ENCODE data around the gene STAT3.
"Not testable (repeated sequence)": the region's sequence is repeated elsewhere in the genome, so short reads cannot be mapped to it uniquely, and the experiment has no call there.

STAT3 gene

GRCh38 chr17:42311240-42312034 is 76.8 kb downstream of the STAT3 start:
- Histone ChIP-seq H3K27ac (ENCODE audit: low read depth, low read length) (no peak overlapping the region; the same call in 1 of the 2 replicates), H3K4me1 (ENCODE audit: insufficient read depth, low read length) (peaks cover 24% of the 10 kb centered on the region), H3K36me3 (ENCODE audit: insufficient read depth, low read length) (peaks cover 25% of the 10 kb centered on the region), H3K4me3 (ENCODE audit: low read length) (no peak overlapping the region), H3K27me3 (ENCODE audit: insufficient read depth, low read length) (no peaks in the 10 kb centered on the region), H3K9me3 (ENCODE audit: insufficient read depth, low read depth, low read length) (no peaks in the 10 kb centered on the region), H3K9ac (ENCODE audit: low read depth, low read length) (no peak overlapping the region)
- 86% methylated on average over 19 of the region's 19 CpGs for WGBS

- no peak overlapping the region for H3K9ac ChIP-seq (ENCODE audit: low read depth, low read length)
Measured at GRCh38 chr17:42310787-42311215, 77.4 kb downstream of the STAT3 start.

GRCh38 chr17:42309986-42310786 is 78.1 kb downstream of the STAT3 start:
- Histone ChIP-seq H3K4me3 (ENCODE audit: low read length) (no peak overlapping the region), H3K36me3 (ENCODE audit: insufficient read depth, low read length) (peaks cover 12% of the 10 kb centered on the region), H3K9me3 (ENCODE audit: insufficient read depth, low read depth, low read length) (no peaks in the 10 kb centered on the region), H3K9ac (ENCODE audit: low read depth, low read length) (no peak overlapping the region), H3K4me1 (ENCODE audit: insufficient read depth, low read length) (peaks cover 24% of the 10 kb centered on the region), H3K27me3 (ENCODE audit: insufficient read depth, low read length) (no peaks in the 10 kb centered on the region), H3K27ac (ENCODE audit: low read depth, low read length) (no peak overlapping the region)
- WGBS: 83% methylated on average over 19 of the region's 19 CpGs

More at GRCh38 chr17:42310787-42311215, 77.4 kb downstream of the STAT3 start:
- WGBS: 82% methylated on average over 9 of the region's 9 CpGs
- Histone ChIP-seq H3K4me3 (ENCODE audit: low read length) (no peak overlapping the region), H3K4me1 (ENCODE audit: insufficient read depth, low read length) (peaks cover 24% of the 10 kb centered on the region), H3K36me3 (ENCODE audit: insufficient read depth, low read length) (peaks cover 19% of the 10 kb centered on the region), H3K27ac (ENCODE audit: low read depth, low read length) (no peak overlapping the region), H3K27me3 (ENCODE audit: insufficient read depth, low read length) (no peaks in the 10 kb centered on the region), H3K9me3 (ENCODE audit: insufficient read depth, low read depth, low read length) (no peaks in the 10 kb centered on the region)

GRCh38 chr17:42309142-42309541 is 79.1 kb downstream of the STAT3 start:
- 91% methylated on average over 9 of the region's 9 CpGs for WGBS
- no peak overlapping the region for H3K9ac ChIP-seq (ENCODE audit: low read depth, low read length)
- no peaks in the 10 kb centered on the region for H3K27me3 ChIP-seq (ENCODE audit: insufficient read depth, low read length)
- H3K4me3 ChIP-seq (ENCODE audit: low read length): no peak overlapping the region
- H3K36me3 ChIP-seq (ENCODE audit: insufficient read depth, low read length): peaks cover 7% of the 10 kb centered on the region; the same call in 1 of the 2 replicates
- H3K9me3 ChIP-seq (ENCODE audit: insufficient read depth, low read depth, low read length): no peaks in the 10 kb centered on the region
- peaks cover 24% of the 10 kb centered on the region for H3K4me1 ChIP-seq (ENCODE audit: insufficient read depth, low read length)
- no peak overlapping the region for H3K27ac ChIP-seq (ENCODE audit: low read depth, low read length)

- Histone ChIP-seq H3K27me3 (ENCODE audit: insufficient read depth, low read length) (no peaks in the 10 kb centered on the region), H3K9me3 (ENCODE audit: insufficient read depth, low read depth, low read length) (no peaks in the 10 kb centered on the region), H3K27ac (ENCODE audit: low read depth, low read length) (no peak overlapping the region), H3K9ac (ENCODE audit: low read depth, low read length) (no peak overlapping the region), H3K4me1 (ENCODE audit: insufficient read depth, low read length) (peaks cover 19% of the 10 kb centered on the region), H3K4me3 (ENCODE audit: low read length) (no peak overlapping the region), H3K36me3 (ENCODE audit: insufficient read depth, low read length) (no peaks in the 10 kb centered on the region; the same call in 1 of the 2 replicates)
- 92% methylated on average over 7 of the region's 7 CpGs for WGBS
Measured at GRCh38 chr17:42308446-42308845, 79.8 kb downstream of the STAT3 start.

GRCh38 chr17:42307362-42307927 is 80.8 kb downstream of the STAT3 start:
- H3K4me1 ChIP-seq (ENCODE audit: insufficient read depth, low read length): peaks cover 19% of the 10 kb centered on the region
- no peak overlapping the region for H3K9ac ChIP-seq (ENCODE audit: low read depth, low read length)
- H3K27me3 ChIP-seq (ENCODE audit: insufficient read depth, low read length): no peaks in the 10 kb centered on the region
- no peaks in the 10 kb centered on the region for H3K36me3 ChIP-seq (ENCODE audit: insufficient read depth, low read length)
- H3K27ac ChIP-seq (ENCODE audit: low read depth, low read length): no peak overlapping the region
- H3K9me3 ChIP-seq (ENCODE audit: insufficient read depth, low read depth, low read length): no peaks in the 10 kb centered on the region
- WGBS: 95% methylated on average over 19 of the region's 19 CpGs
- H3K4me3 ChIP-seq (ENCODE audit: low read length): no peak overlapping the region

GRCh38 chr17:42306385-42306667 is 81.9 kb downstream of the STAT3 start:
- H3K27ac ChIP-seq (ENCODE audit: low read depth, low read length): no peak overlapping the region
- no peaks in the 10 kb centered on the region for H3K9me3 ChIP-seq (ENCODE audit: insufficient read depth, low read depth, low read length)
- 95% methylated on average over 5 of the region's 5 CpGs for WGBS
- H3K36me3 ChIP-seq (ENCODE audit: insufficient read depth, low read length): no peaks in the 10 kb centered on the region
- no peak overlapping the region for H3K4me3 ChIP-seq (ENCODE audit: low read length)
- H3K9ac ChIP-seq (ENCODE audit: low read depth, low read length): no peak overlapping the region
- H3K27me3 ChIP-seq (ENCODE audit: insufficient read depth, low read length): no peaks in the 10 kb centered on the region
- peaks cover 11% of the 10 kb centered on the region for H3K4me1 ChIP-seq (ENCODE audit: insufficient read depth, low read length)

- Histone ChIP-seq H3K9ac (ENCODE audit: low read depth, low read length) (no peak overlapping the region), H3K27ac (ENCODE audit: low read depth, low read length) (no peak overlapping the region), H3K4me3 (ENCODE audit: low read length) (no peak overlapping the region), H3K27me3 (ENCODE audit: insufficient read depth, low read length) (no peaks in the 10 kb centered on the region), H3K4me1 (ENCODE audit: insufficient read depth, low read length) (peaks cover 5% of the 10 kb centered on the region; the same call in 1 of the 2 replicates), H3K36me3 (ENCODE audit: insufficient read depth, low read length) (no peaks in the 10 kb centered on the region), H3K9me3 (ENCODE audit: insufficient read depth, low read depth, low read length) (no peaks in the 10 kb centered on the region)
- 92% methylated on average over 18 of the region's 18 CpGs for WGBS
Measured at GRCh38 chr17:42305543-42306384, 82.5 kb downstream of the STAT3 start.

- H3K9ac ChIP-seq (ENCODE audit: low read depth, low read length); H3K27ac ChIP-seq (ENCODE audit: low read depth, low read length); H3K27me3 ChIP-seq (ENCODE audit: insufficient read depth, low read length); H3K9me3 ChIP-seq (ENCODE audit: insufficient read depth, low read depth, low read length); H3K4me1 ChIP-seq (ENCODE audit: insufficient read depth, low read length); H3K4me3 ChIP-seq (ENCODE audit: low read length); H3K36me3 ChIP-seq (ENCODE audit: insufficient read depth, low read length): not testable (repeated sequence)
- 96% methylated on average over 6 of the region's 6 CpGs for WGBS
Measured at GRCh38 chr17:42305031-42305330, 83.3 kb downstream of the STAT3 start.

GRCh38 chr17:42304187-42305030 is 83.8 kb downstream of the STAT3 start:
- Histone ChIP-seq H3K4me3 (ENCODE audit: low read length) (no peak overlapping the region), H3K9ac (ENCODE audit: low read depth, low read length) (no peak overlapping the region), H3K9me3 (ENCODE audit: insufficient read depth, low read depth, low read length) (no peaks in the 10 kb centered on the region), H3K4me1 (ENCODE audit: insufficient read depth, low read length) (no peaks in the 10 kb centered on the region), H3K27me3 (ENCODE audit: insufficient read depth, low read length) (no peaks in the 10 kb centered on the region), H3K27ac (ENCODE audit: low read depth, low read length) (no peak overlapping the region), H3K36me3 (ENCODE audit: insufficient read depth, low read length) (no peaks in the 10 kb centered on the region)
- 95% methylated on average over 16 of the region's 16 CpGs for WGBS
